Measurements from ENCODE around the gene NYAP1.
"Not testable (repeated sequence)": the region's sequence is repeated elsewhere in the genome, so short reads cannot be mapped to it uniquely, and the experiment has no call there.

Gene NYAP1

GRCh38 chr7:100452513-100452912, 31.2 kb upstream of the NYAP1 start:
- DNase-seq (ENCODE audit: low read depth) = no peak
- no peak overlapping the region for H3K4me3 ChIP-seq (ENCODE audit: control insufficient read depth, low read depth, low read length)
- TF ChIP-seq CTCF (conservative IDR thresholded peaks at IDR 0.05; ENCODE audit: control insufficient read depth, insufficient read depth, low read depth, low read length) = no peak

- not testable (repeated sequence) for DNase-seq (ENCODE audit: low read depth); H3K4me3 ChIP-seq (ENCODE audit: control insufficient read depth, low read depth, low read length)
Measured at GRCh38 chr7:100453854-100454253, 29.9 kb upstream of the NYAP1 start.

- no peak for DNase-seq (ENCODE audit: low read depth)
- H3K4me3 ChIP-seq (ENCODE audit: control insufficient read depth, low read depth, low read length) = no peak overlapping the region
- TF ChIP-seq CTCF (conservative IDR thresholded peaks at IDR 0.05; ENCODE audit: control insufficient read depth, insufficient read depth, low read depth, low read length) = no peak
Measured at GRCh38 chr7:100455206-100455605, 28.5 kb upstream of the NYAP1 start.

- no peak overlapping the region for H3K4me3 ChIP-seq (ENCODE audit: control insufficient read depth, low read depth, low read length)
- no peak for TF ChIP-seq CTCF (conservative IDR thresholded peaks at IDR 0.05; ENCODE audit: control insufficient read depth, insufficient read depth, low read depth, low read length)
- DNase-seq (ENCODE audit: low read depth) = no peak
Measured at GRCh38 chr7:100456562-100456961, 27.2 kb upstream of the NYAP1 start.

GRCh38 chr7:100457033-100457432, 26.7 kb upstream of the NYAP1 start:
- no peak for TF ChIP-seq CTCF (conservative IDR thresholded peaks at IDR 0.05; ENCODE audit: control insufficient read depth, insufficient read depth, low read depth, low read length)
- no peak for DNase-seq (ENCODE audit: low read depth)
- no peak overlapping the region for H3K4me3 ChIP-seq (ENCODE audit: control insufficient read depth, low read depth, low read length)

- no peak for DNase-seq (ENCODE audit: low read depth)
- TF ChIP-seq CTCF (conservative IDR thresholded peaks at IDR 0.05; ENCODE audit: control insufficient read depth, insufficient read depth, low read depth, low read length) = no peak
Measured at GRCh38 chr7:100464210-100464660, 19.5 kb upstream of the NYAP1 start, which contains the start of gene SPACDR. TSS of gene SPACDR (minus strand) at chr7:100464260. CDS start at chr7:100464025, 235 bp downstream.

GRCh38 chr7:100464791-100465190, 18.9 kb upstream of the NYAP1 start:
- TF ChIP-seq CTCF (conservative IDR thresholded peaks at IDR 0.05; ENCODE audit: control insufficient read depth, insufficient read depth, low read depth, low read length) = no peak
- H3K4me3 ChIP-seq (ENCODE audit: control insufficient read depth, low read depth, low read length) = no peak overlapping the region

More at GRCh38 chr7:100464210-100464660, 19.5 kb upstream of the NYAP1 start, which contains the start of gene SPACDR:
- no peak within 1 kb of the TSS for H3K4me3 ChIP-seq (ENCODE audit: control insufficient read depth, low read depth, low read length)

More at GRCh38 chr7:100464791-100465190, 18.9 kb upstream of the NYAP1 start:
- no peak for DNase-seq (ENCODE audit: low read depth)
